Gastroesophageal sphincter (tissue), 4 donors: ENCODE data around the gene COPS7A. TPM values are rescaled to one million over a fixed set of nuclear protein-coding genes. Genes with fewer than 3 reads are reported as not detected.

Experiments
- ATAC-seq: fragments of 150-250 bp; one replicate; pipeline ENCODE4 v1.9.1; 2016; ENCODE audit warnings: mild to moderate bottlenecking, moderate library complexity
- H3K27ac ChIP-seq, 4 donors: fragments of 200-600 bp; sonication (generic) in 3 of 4; 1 replicate in 3 of 4; 2 replicates in 1 of 4; pipeline ENCODE4 v1.5.1; 2016 to 2019
- H3K27me3 ChIP-seq: fragments of 200-600 bp; sonication (generic); one replicate; pipeline ENCODE4 v1.5.1; 2019
- H3K36me3 ChIP-seq, 2 donors: fragments of 200-600 bp; sonication (generic); one replicate each; pipeline ENCODE4 v1.5.1; 2019; ENCODE audit warnings: control low read depth in 1 of 2
- H3K4me1 ChIP-seq, 3 donors: fragments of 200-600 bp; sonication (generic); 1 replicate in 2 of 3; 2 replicates in 1 of 3; pipeline ENCODE4 v1.5.1; 2016 to 2019; ENCODE audit warnings: control low read depth in 2 of 3
- H3K4me3 ChIP-seq, 2 donors: fragments of 200-600 bp; sonication (generic); one replicate each; pipeline ENCODE4 v1.5.1; 2019; ENCODE audit warnings: mild to moderate bottlenecking in 1 of 2, moderate library complexity in 1 of 2
- H3K9me3 ChIP-seq, 3 donors: fragments of 200-600 bp; sonication (generic); one replicate each; pipeline ENCODE4 v1.5.1; 2017 to 2019; ENCODE audit warnings: control low read depth in 2 of 3
- EP300 ChIP-seq: sonication (generic); formaldehyde crosslinking; IDR thresholded peaks from one replicate; pipeline ENCODE4 v1.6.1; 2017; ENCODE audit warnings: antibody characterized with exemption, mild to moderate bottlenecking
- POLR2A ChIP-seq, 2 donors: fragments of 450-650 bp; IDR thresholded peaks; one replicate each; pipeline ENCODE4 v1.6.1; 2017; ENCODE audit warnings: antibody characterized with exemption in 2 of 2, mild to moderate bottlenecking in 2 of 2, moderate library complexity in 1 of 2
- POLR2AphosphoS5 ChIP-seq: sonication (generic); formaldehyde crosslinking; IDR thresholded peaks from one replicate; pipeline ENCODE4 v1.6.1; 2017; ENCODE audit warnings: antibody characterized with exemption
- WGBS, 2 donors: methylation state at CpG; one replicate each; pipeline ENCODE4 v1.1.5; 2018; ENCODE audit warnings: low coverage in 1 of 2; 5-methylcytosine and 5-hydroxymethylcytosine counted together
- total RNA-seq, 4 donors: library from RNA; depleted of rRNA; stranded (reverse); fragments of >200 nt; gene quantifications; one replicate each; pipeline ENCODE4 v1.1.0, GENCODE V29; 2016
- TF ChIP-seq, protein P1 (sequence below), 4 experiments: fragments of 200-600 bp in 2 of 4; fragments of 450-650 bp in 2 of 4; sonication (generic) in 1 of 4; IDR thresholded peaks; one replicate each; pipeline ENCODE4 v1.5.1; 2017 to 2019; ENCODE audit warnings: antibody characterized with exemption in 4 of 4, mild to moderate bottlenecking in 2 of 4, moderate library complexity in 2 of 4

COPS7A gene
- total RNA-seq, 4 donors from 2014 or later: 54.4 to 69.5 (median 55.4) TPM

GRCh38 chr12:6697584-6698351, 26.1 kb upstream of the COPS7A start:
- 60 to 75% methylated on average over 1 to 10 of the region's 17 CpGs for WGBS, 2 donors
- no peak for ATAC-seq
- Histone ChIP-seq H3K9me3 (no peaks in the 10 kb centered on the region), H3K4me1 (peaks cover 0 to 19% (median 14%) of the 10 kb centered on the region in 3 donors), H3K4me3 (no peak overlapping the region), H3K27ac (no peak overlapping the region), H3K36me3 (no peaks in the 10 kb centered on the region), H3K27me3 (peaks cover 86% of the 10 kb centered on the region)
- TF ChIP-seq POLR2A (IDR thresholded peaks at IDR 0.05): no peak
- TF ChIP-seq, protein P1, sequence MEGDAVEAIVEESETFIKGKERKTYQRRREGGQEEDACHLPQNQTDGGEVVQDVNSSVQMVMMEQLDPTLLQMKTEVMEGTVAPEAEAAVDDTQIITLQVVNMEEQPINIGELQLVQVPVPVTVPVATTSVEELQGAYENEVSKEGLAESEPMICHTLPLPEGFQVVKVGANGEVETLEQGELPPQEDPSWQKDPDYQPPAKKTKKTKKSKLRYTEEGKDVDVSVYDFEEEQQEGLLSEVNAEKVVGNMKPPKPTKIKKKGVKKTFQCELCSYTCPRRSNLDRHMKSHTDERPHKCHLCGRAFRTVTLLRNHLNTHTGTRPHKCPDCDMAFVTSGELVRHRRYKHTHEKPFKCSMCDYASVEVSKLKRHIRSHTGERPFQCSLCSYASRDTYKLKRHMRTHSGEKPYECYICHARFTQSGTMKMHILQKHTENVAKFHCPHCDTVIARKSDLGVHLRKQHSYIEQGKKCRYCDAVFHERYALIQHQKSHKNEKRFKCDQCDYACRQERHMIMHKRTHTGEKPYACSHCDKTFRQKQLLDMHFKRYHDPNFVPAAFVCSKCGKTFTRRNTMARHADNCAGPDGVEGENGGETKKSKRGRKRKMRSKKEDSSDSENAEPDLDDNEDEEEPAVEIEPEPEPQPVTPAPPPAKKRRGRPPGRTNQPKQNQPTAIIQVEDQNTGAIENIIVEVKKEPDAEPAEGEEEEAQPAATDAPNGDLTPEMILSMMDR (IDR thresholded peaks at IDR 0.05): peak in 1 of 4 experiments; percentile 27

DNA sequence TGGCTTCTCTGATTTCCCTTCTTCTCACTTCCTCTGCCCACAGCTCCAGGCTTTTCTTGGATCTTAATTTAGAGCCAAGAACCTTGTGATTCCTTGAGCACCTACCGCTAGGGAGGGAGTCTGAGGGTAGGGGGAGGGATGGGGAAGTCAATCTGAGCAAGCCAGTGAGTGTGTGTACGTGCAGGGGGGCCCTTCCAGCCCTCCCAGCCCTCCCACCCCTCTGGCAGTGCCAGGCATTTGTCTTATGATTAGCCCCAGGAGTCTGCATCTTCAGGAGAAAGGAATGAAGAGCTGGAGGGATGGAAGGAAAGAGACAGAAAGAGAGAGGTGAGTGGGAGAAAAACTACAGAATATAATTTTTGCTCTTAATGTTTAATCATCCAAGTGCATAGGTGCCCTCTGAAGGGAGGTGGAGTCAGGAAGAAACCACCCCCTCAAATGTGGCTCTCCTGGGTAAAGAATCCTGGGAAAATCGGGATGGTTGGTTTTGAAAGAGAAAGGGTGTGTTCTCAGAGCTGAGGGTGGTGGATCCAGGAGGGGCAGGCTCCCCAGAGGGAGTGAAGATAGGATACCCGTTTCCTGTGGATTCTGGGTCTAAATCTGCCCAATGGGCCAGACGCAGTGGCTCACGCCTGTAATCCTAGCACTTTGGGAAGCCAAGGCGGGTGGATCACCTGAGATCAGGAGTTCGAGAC, 25.3 kb upstream of the COPS7A start:
- no peak overlapping the region for H3K4me3 ChIP-seq
- WGBS, 2 donors: 55 to 57% methylated on average over 4 to 6 of the region's 8 CpGs
- ATAC-seq: no peak
- peaks cover 93% of the 10 kb centered on the region for H3K27me3 ChIP-seq
- no peak for TF ChIP-seq POLR2A (IDR thresholded peaks at IDR 0.05)
- TF ChIP-seq, protein P1 (IDR thresholded peaks at IDR 0.05): no peak
- no peak for TF ChIP-seq POLR2AphosphoS5
- TF ChIP-seq EP300: no peak
- peaks cover 0 to 19% (median 14%) of the 10 kb centered on the region in 3 donors for H3K4me1 ChIP-seq
- H3K27ac ChIP-seq: no peak overlapping the region
- H3K36me3 ChIP-seq: no peaks in the 10 kb centered on the region
- H3K9me3 ChIP-seq: no peaks in the 10 kb centered on the region

- 21 to 22% methylated on average over 12 to 16 of the region's 16 CpGs for WGBS, 2 donors
- Histone ChIP-seq H3K4me1 (peaks cover 0 to 19% (median 14%) of the 10 kb centered on the region in 3 donors), H3K9me3 (no peaks in the 10 kb centered on the region), H3K27ac (no peak overlapping the region), H3K36me3 (no peaks in the 10 kb centered on the region), H3K4me3 (peak overlapping the region; percentile 12 to 62), H3K27me3 (peaks cover 100% of the 10 kb centered on the region)
- TF ChIP-seq EP300: no peak
- TF ChIP-seq, protein P1 (IDR thresholded peaks at IDR 0.05): no peak
- TF ChIP-seq POLR2AphosphoS5: no peak
- no peak for TF ChIP-seq POLR2A (IDR thresholded peaks at IDR 0.05)
- no peak for ATAC-seq
Measured at GRCh38 chr12:6699259-6699988, 24.4 kb upstream of the COPS7A start.

GRCh38 chr12:6699989-6700645, 23.7 kb upstream of the COPS7A start:
- Histone ChIP-seq H3K27me3 (peaks cover 100% of the 10 kb centered on the region), H3K36me3 (no peaks in the 10 kb centered on the region), H3K27ac (peak overlapping the region in 2 of 4 donors; percentile 14 to 41), H3K4me3 (peak overlapping the region; percentile 12 to 62), H3K4me1 (peaks cover 0 to 19% (median 14%) of the 10 kb centered on the region in 3 donors), H3K9me3 (no peaks in the 10 kb centered on the region)
- TF ChIP-seq POLR2A (IDR thresholded peaks at IDR 0.05): no peak
- 0% methylated on average over 3 of the region's 65 CpGs for WGBS, 2 donors
- ATAC-seq: peak; percentile 51

GRCh38 chr12:6700646-6701051, 23.2 kb upstream of the COPS7A start, which contains the start of gene PIANP:
Gene PIANP (minus strand): TSS chr12:6700815. CDS start chr12:6698061, 2,754 bp downstream.
- TF ChIP-seq POLR2AphosphoS5 (no peak), EP300 (no peak), POLR2A (IDR thresholded peaks at IDR 0.05) (no peak)
- TF ChIP-seq, protein P1 (IDR thresholded peaks at IDR 0.05): no peak
- Histone ChIP-seq H3K36me3 (no peaks in the 10 kb centered on the region), H3K4me3 (peak within 1 kb of the TSS; percentile 12 to 62), H3K9me3 (no peaks in the 10 kb centered on the region), H3K27me3 (peaks cover 100% of the 10 kb centered on the region), H3K4me1 (peaks cover 0 to 19% (median 14%) of the 10 kb centered on the region in 3 donors), H3K27ac (peak within 1 kb of the TSS in 2 of 4 donors; percentile 14 to 41)
- 0% methylated on average over 4 to 23 of the region's 43 CpGs for WGBS, 2 donors
- peak; percentile 85 for ATAC-seq
